ENCODE measurements around the gene FAU. TPM values are rescaled to one million over a fixed set of nuclear protein-coding genes. Genes with fewer than 3 reads are reported as not detected.

Gene FAU
- total and polyA plus RNA-seq, 9 of the 15 experiments (the other 6 are each of a cell fraction or from before 2014, with no cell fraction given) = 433 to 1,827 (median 942) TPM

DNA sequence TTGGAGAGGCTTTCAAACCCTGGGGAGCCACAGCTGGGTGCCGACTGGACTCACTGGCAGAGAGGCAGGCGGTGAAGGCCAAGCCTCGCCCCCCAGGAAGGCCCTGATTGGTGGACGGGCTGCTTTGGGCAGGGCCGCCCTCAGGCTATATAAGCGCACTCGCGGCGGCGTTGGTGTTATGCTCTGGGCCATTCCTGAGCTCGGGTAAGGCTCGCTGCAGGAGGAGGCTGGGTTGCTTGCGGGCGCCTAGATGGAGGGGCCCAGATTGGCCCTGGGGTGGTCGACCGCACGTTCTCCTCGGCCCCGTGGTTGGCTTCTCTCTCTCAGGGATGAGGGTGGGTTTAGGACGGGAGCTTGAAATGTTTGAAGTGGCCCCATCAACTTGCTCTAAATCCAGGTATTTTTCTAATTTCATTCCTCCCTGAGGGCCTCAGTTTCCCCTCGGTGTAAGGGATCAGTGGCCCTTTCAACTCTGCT, 48.2 kb upstream of the FAU start, which contains the start of gene SPDYC (continued):
- TF ChIP-seq ZNF561 (CRISPR knock-in tag; conservative IDR thresholded peaks at IDR 0.05) (no peak), RB1 (IDR thresholded peaks at IDR 0.05; ENCODE audit: low read depth) (peak; percentile 63; the same call in 1 of the 2 replicates), TCF3 (CRISPR knock-in tag; IDR thresholded peaks at IDR 0.05) (peak; percentile 11; the same call in 1 of the 2 replicates), THAP7 (CRISPR knock-in tag; IDR thresholded peaks at IDR 0.05) (no peak), SIN3B (IDR thresholded peaks at IDR 0.05; ENCODE audit: low read depth) (peak; percentile 37; the same call in 1 of the 2 replicates), ZBTB40 (IDR thresholded peaks at IDR 0.05) (0 out of 2 replicates have a peak, but pooled peaks have one; percentile 15), ZBTB40 (CRISPR knock-in tag; IDR thresholded peaks at IDR 0.05) (no peak), POLR2AphosphoS5 (IDR thresholded peaks at IDR 0.05; ENCODE audit: control insufficient read depth, insufficient read depth, low read depth, low read length) (peak; percentile 99), TCFL5 (CRISPR knock-in tag; conservative IDR thresholded peaks at IDR 0.05) (no peak), SMC3 (conservative IDR thresholded peaks at IDR 0.05; ENCODE audit: insufficient read depth, low read depth, low read length) (no peak), SMARCB1 (IDR thresholded peaks at IDR 0.05; ENCODE audit: insufficient read length, low read depth) (no peak), MBD2 (IDR thresholded peaks at IDR 0.05; ENCODE audit: borderline replicate concordance, low read depth) (peak; percentile 67), RFX1 (IDR thresholded peaks at IDR 0.05) (no peak), ILK (tag; IDR thresholded peaks at IDR 0.05; ENCODE audit: borderline replicate concordance, low read depth) (no peak), SPI1 (IDR thresholded peaks at IDR 0.05; ENCODE audit: borderline replicate concordance, low read depth, low read length) (no peak), FIP1L1 (IDR thresholded peaks at IDR 0.05; ENCODE audit: low read depth, low read length, poor library complexity, severe bottlenecking) (peak; percentile 53), JUNB (CRISPR knock-in tag; conservative IDR thresholded peaks at IDR 0.05) (no peak), EHMT2 (IDR thresholded peaks at IDR 0.05) (no peak), ZNF830 (CRISPR knock-in tag; IDR thresholded peaks at IDR 0.05) (peak; percentile 59; the same call in 1 of the 2 replicates), KDM1A (IDR thresholded peaks at IDR 0.05) (no peak)
